ENCODE results near the gene UGT8. TPM values are rescaled to one million over a fixed set of nuclear protein-coding genes. Genes with fewer than 3 reads are reported as not detected.
"Not testable (repeated sequence)": the region's sequence is repeated elsewhere in the genome, so short reads cannot be mapped to it uniquely, and the experiment has no call there.

The UGT8 gene
- total RNA-seq, 5 donors from 2014 or later (not counting 1 experiment from before 2014, with no cell fraction given), result 0.15 to 0.66 (median 0.47) TPM

DNA sequence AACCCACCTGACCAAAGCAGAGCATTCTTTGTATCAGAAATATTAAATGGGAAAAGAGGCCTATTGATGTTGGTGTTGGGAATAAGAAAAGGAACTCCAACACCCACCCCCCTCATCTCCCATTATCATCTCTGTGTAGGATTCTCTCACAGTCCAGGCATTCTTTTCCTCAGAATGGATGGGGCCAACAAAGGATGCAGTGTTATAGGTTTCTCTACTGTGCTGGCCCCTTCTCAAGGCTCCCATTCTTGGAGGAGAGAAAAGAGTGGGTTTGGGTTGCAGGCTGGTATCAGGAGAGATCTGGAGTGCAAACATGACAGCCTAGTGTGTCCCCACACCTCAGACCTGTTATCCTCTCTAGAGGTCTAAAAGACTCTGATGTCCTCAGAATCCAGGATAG is 59.6 kb downstream of the UGT8 start:
- no peaks in the 10 kb centered on the region for H3K4me1 ChIP-seq (ENCODE audit: control insufficient read depth in 1 of 2, extremely low read depth in 1 of 2, insufficient read depth in 2 of 2, low read length in 2 of 2)
- no peak overlapping the region for H3K4me3 ChIP-seq (ENCODE audit: control insufficient read depth in 1 of 2, extremely low read depth in 1 of 2, low read length in 1 of 2)
- Mint-ChIP-seq H3K4me1 (no peaks in the 10 kb centered on the region), H3K9me3 (no peaks in the 10 kb centered on the region), H3K4me3 (no peak overlapping the region), H3K36me3 (no peaks in the 10 kb centered on the region), H3K27me3 (peaks cover 7 to 14% of the 10 kb centered on the region in 2 donors), H3K27ac (no peak overlapping the region)
- DNase-seq, result no peak
- CTCF ChIA-PET, result interaction anchor here in 1 of 2 donors (1.0 kb wide), 1 partner anchor 1265 kb away, joined by 3 read pairs; no protein-coding TSS in a partner anchor
- no peak for ATAC-seq (replicated peaks in 1 of 4)
- no peak overlapping the region for H3K27ac ChIP-seq (ENCODE audit: low read length)
- no peaks in the 10 kb centered on the region for H3K36me3 ChIP-seq (ENCODE audit: control insufficient read depth in 2 of 2, extremely low read depth in 1 of 2, insufficient read depth in 1 of 2, low read length in 1 of 2)
- POLR2A ChIA-PET, result no interaction called here
- H3K27me3 ChIP-seq (replicated peaks in 1 of 2; ENCODE audit: control insufficient read depth in 2 of 2, extremely low read depth in 1 of 2, insufficient read depth in 2 of 2, low read length in 1 of 2), result no peaks in the 10 kb centered on the region
- no peaks in the 10 kb centered on the region for H3K9me3 ChIP-seq

DNA sequence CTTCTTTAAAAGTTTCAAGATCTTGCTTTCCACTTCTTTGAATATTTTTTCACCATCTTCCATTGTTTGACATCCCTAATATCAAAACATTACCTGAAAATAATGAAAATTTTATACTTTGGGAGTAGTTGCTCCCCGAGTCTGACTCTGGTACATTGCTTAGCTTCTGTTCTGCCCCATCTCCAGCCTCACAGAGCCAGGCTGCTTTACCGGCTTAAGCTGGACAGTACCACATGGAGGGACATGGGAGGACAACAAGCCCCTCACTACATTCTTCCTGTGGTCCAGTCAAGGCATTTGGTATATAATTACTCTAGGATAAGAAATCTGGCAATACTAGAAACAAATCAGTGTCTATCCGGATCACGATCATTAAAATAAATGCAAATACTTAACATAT is 60.2 kb downstream of the UGT8 start:
- peaks cover 7 to 14% of the 10 kb centered on the region in 2 donors for H3K27me3 Mint-ChIP-seq
- no CpG with 5 or more reads among the region's 4 CpGs for WGBS (ENCODE audit: insufficient coverage)
- no peak for DNase-seq

DNA sequence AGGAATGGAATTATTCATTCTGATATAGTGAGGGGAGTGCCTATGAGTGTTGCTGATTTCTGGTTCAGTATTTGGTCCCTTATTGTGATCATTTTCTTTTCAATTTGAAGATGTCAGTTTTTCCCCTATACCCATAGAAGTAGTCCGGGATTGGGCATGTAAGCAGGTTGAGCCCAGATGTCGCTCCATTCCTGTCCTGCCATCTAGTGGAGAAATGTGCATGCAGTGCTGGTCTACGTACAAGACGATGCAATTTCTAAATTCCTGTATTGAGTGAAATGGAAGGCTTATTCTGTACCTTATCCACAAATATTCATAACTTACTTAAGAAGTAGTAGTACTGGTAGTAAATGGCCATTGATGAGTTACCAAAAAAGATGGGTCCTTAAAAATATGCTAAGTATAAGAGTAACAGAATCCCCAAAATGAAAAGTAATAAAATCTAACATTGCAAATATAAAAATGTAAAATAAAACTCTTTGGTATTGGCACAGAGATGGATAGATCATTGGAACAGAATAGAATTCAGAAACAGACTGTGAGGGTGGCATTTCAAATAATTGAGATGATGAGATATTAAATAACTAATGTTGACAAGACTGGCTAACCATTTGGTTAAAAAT is 60.9 kb downstream of the UGT8 start:
- ATAC-seq (replicated peaks in 1 of 4), result peak in 1 of 4 experiments; percentile 44
- CTCF ChIA-PET, result interaction anchor here (1.0 to 1.1 kb wide), 3 partner anchors 9 to 1266 kb away, joined by 3 to 5 read pairs (median 3); no protein-coding TSS in a partner anchor
- no CpG with 5 or more reads among the region's 4 CpGs for WGBS (ENCODE audit: insufficient coverage)
- Histone ChIP-seq H3K9me3 (no peaks in the 10 kb centered on the region), H3K27ac (ENCODE audit: low read length) (no peak overlapping the region), H3K4me3 (ENCODE audit: control insufficient read depth in 1 of 2, extremely low read depth in 1 of 2, low read length in 1 of 2) (no peak overlapping the region), H3K36me3 (ENCODE audit: control insufficient read depth in 2 of 2, extremely low read depth in 1 of 2, insufficient read depth in 1 of 2, low read length in 1 of 2) (no peaks in the 10 kb centered on the region), H3K27me3 (replicated peaks in 1 of 2; ENCODE audit: control insufficient read depth in 2 of 2, extremely low read depth in 1 of 2, insufficient read depth in 2 of 2, low read length in 1 of 2) (no peaks in the 10 kb centered on the region), H3K4me1 (ENCODE audit: control insufficient read depth in 1 of 2, extremely low read depth in 1 of 2, insufficient read depth in 2 of 2, low read length in 2 of 2) (no peaks in the 10 kb centered on the region)
- Mint-ChIP-seq H3K27me3 (peaks cover 7 to 14% of the 10 kb centered on the region in 2 donors), H3K4me3 (no peak overlapping the region), H3K27ac (no peak overlapping the region), H3K36me3 (no peaks in the 10 kb centered on the region), H3K9me3 (no peaks in the 10 kb centered on the region), H3K4me1 (no peaks in the 10 kb centered on the region)
- peak in 13 of 35 experiments; percentile 1 to 52 (median 3) for DNase-seq
- POLR2A ChIA-PET, result no interaction called here

More for the DNA sequence above, 60.2 kb downstream of the UGT8 start:
- Histone ChIP-seq H3K27ac (ENCODE audit: low read length) (no peak overlapping the region), H3K27me3 (replicated peaks in 1 of 2; ENCODE audit: control insufficient read depth in 2 of 2, extremely low read depth in 1 of 2, insufficient read depth in 2 of 2, low read length in 1 of 2) (no peaks in the 10 kb centered on the region), H3K9me3 (no peaks in the 10 kb centered on the region), H3K4me3 (ENCODE audit: control insufficient read depth in 1 of 2, extremely low read depth in 1 of 2, low read length in 1 of 2) (no peak overlapping the region), H3K4me1 (ENCODE audit: control insufficient read depth in 1 of 2, extremely low read depth in 1 of 2, insufficient read depth in 2 of 2, low read length in 2 of 2) (no peaks in the 10 kb centered on the region), H3K36me3 (ENCODE audit: control insufficient read depth in 2 of 2, extremely low read depth in 1 of 2, insufficient read depth in 1 of 2, low read length in 1 of 2) (no peaks in the 10 kb centered on the region)
- ChIA-PET POLR2A (no interaction called here), CTCF (interaction anchor here (0.6 to 1.1 kb wide), 4 partner anchors 10 to 1265 kb away, joined by 3 to 5 read pairs (median 3); no protein-coding TSS in a partner anchor)
- no peak overlapping the region for H3K27ac Mint-ChIP-seq
- H3K9me3 Mint-ChIP-seq, result no peaks in the 10 kb centered on the region
- H3K36me3 Mint-ChIP-seq, result no peaks in the 10 kb centered on the region
- H3K4me1 Mint-ChIP-seq, result no peaks in the 10 kb centered on the region
- ATAC-seq (replicated peaks in 1 of 4), result no peak
- no peak overlapping the region for H3K4me3 Mint-ChIP-seq

DNA sequence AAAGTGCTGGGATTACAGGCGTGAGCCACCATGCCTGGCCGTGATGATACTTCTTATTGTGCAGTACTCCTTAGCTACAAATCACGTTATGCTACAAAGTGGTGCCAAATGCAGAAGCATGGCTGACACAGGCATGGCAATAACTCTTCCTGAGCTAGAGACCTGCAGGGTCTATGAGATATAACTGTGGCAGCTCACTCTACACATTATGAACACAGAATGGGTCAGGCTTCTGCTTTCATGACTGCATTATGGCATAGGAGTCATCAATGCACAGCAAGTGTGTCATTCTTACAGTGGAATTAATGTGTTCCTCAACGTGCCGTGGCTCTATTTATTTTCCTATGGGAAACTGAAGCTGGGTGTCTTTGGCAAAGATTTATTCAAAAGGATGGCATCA is 64.5 kb downstream of the UGT8 start:
- Mint-ChIP-seq H3K27me3 (peaks cover 11 to 17% of the 10 kb centered on the region in 2 donors), H3K36me3 (no peaks in the 10 kb centered on the region), H3K27ac (no peak overlapping the region), H3K4me1 (no peaks in the 10 kb centered on the region), H3K9me3 (no peaks in the 10 kb centered on the region), H3K4me3 (no peak overlapping the region)
- Histone ChIP-seq H3K4me1 (ENCODE audit: control insufficient read depth in 1 of 2, extremely low read depth in 1 of 2, insufficient read depth in 2 of 2, low read length in 2 of 2) (no peaks in the 10 kb centered on the region), H3K9me3 (no peaks in the 10 kb centered on the region), H3K27ac (ENCODE audit: low read length) (no peak overlapping the region), H3K27me3 (replicated peaks in 1 of 2; ENCODE audit: control insufficient read depth in 2 of 2, extremely low read depth in 1 of 2, insufficient read depth in 2 of 2, low read length in 1 of 2) (no peaks in the 10 kb centered on the region), H3K36me3 (ENCODE audit: control insufficient read depth in 2 of 2, extremely low read depth in 1 of 2, insufficient read depth in 1 of 2, low read length in 1 of 2) (no peaks in the 10 kb centered on the region), H3K4me3 (ENCODE audit: control insufficient read depth in 1 of 2, extremely low read depth in 1 of 2, low read length in 1 of 2) (no peak overlapping the region)
- POLR2A ChIA-PET, result interaction anchor here in 1 of 2 donors (0.7 kb wide), 1 partner anchor 49 kb away, joined by 11 read pairs; no protein-coding TSS in a partner anchor
- DNase-seq, result no peak
- ATAC-seq (replicated peaks in 1 of 4), result no peak
- WGBS (ENCODE audit: insufficient coverage), result 93% methylated on average over 3 of the region's 5 CpGs
- CTCF ChIA-PET, result no interaction called here

DNA sequence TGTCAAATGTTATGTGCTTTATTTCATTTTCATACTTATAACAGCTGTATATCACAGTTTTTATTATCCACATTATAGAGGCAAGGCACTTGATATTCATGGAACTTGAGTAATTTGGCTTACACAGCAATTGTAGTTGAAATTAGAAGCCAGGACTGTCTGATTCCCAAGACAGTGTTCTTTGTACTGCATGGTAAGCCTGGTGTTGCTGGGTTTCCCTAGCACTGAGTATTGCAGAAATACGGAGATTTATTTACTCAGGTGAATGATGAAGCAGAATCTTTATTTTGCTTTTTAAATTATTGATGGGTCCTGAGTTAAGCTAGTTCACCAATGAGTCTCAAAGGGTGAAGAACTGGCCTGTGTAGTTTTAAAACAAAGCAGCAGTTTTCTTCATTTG is 70.0 kb downstream of the UGT8 start:
- Histone ChIP-seq H3K4me1 (ENCODE audit: control insufficient read depth in 1 of 2, extremely low read depth in 1 of 2, insufficient read depth in 2 of 2, low read length in 2 of 2) (no peaks in the 10 kb centered on the region), H3K36me3 (ENCODE audit: control insufficient read depth in 2 of 2, extremely low read depth in 1 of 2, insufficient read depth in 1 of 2, low read length in 1 of 2) (no peaks in the 10 kb centered on the region), H3K4me3 (ENCODE audit: control insufficient read depth in 1 of 2, extremely low read depth in 1 of 2, low read length in 1 of 2) (no peak overlapping the region), H3K9me3 (no peaks in the 10 kb centered on the region), H3K27ac (ENCODE audit: low read length) (no peak overlapping the region), H3K27me3 (replicated peaks in 1 of 2; ENCODE audit: control insufficient read depth in 2 of 2, extremely low read depth in 1 of 2, insufficient read depth in 2 of 2, low read length in 1 of 2) (no peaks in the 10 kb centered on the region)
- 80% methylated on average over 1 of the region's 1 CpG for WGBS (ENCODE audit: insufficient coverage)
- Mint-ChIP-seq H3K4me1 (no peaks in the 10 kb centered on the region), H3K36me3 (no peaks in the 10 kb centered on the region), H3K27me3 (peaks cover 10 to 11% of the 10 kb centered on the region in 2 donors), H3K4me3 (no peak overlapping the region), H3K27ac (no peak overlapping the region), H3K9me3 (no peaks in the 10 kb centered on the region)
- ChIA-PET POLR2A (no interaction called here), CTCF (interaction anchor here in 1 of 2 donors (1.9 kb wide), 1 partner anchor 9 kb away, joined by 5 read pairs; no protein-coding TSS in a partner anchor)
- ATAC-seq (replicated peaks in 1 of 4) (no peak), DNase-seq (no peak)

DNA sequence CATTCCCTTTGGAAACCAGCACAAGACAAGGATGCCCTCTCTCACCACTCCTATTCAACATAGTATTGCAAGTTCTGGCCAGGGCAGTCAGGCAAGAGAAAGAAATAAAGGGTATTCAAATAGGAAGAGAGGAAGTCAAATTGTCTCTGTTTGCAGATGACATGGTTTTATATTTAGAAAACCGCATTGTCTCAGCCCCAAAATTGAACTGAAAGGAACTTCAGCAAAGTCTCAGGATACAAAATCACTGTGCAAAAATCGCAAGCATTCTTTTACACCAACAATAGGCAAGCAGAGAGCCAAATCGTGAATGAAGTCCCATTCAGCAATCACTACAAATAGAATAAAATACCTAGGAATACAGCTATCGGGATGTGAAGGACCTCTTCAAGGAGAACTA is 72.1 kb downstream of the UGT8 start:
- H3K9me3 Mint-ChIP-seq; H3K27ac ChIP-seq (ENCODE audit: low read length); ATAC-seq (replicated peaks in 1 of 4); POLR2A ChIA-PET; CTCF ChIA-PET; DNase-seq; H3K27me3 ChIP-seq (replicated peaks in 1 of 2; ENCODE audit: control insufficient read depth in 2 of 2, extremely low read depth in 1 of 2, insufficient read depth in 2 of 2, low read length in 1 of 2); H3K4me1 Mint-ChIP-seq; H3K4me3 ChIP-seq (ENCODE audit: control insufficient read depth in 1 of 2, extremely low read depth in 1 of 2, low read length in 1 of 2); H3K4me1 ChIP-seq (ENCODE audit: control insufficient read depth in 1 of 2, extremely low read depth in 1 of 2, insufficient read depth in 2 of 2, low read length in 2 of 2); H3K27ac Mint-ChIP-seq; H3K36me3 Mint-ChIP-seq; H3K4me3 Mint-ChIP-seq; H3K36me3 ChIP-seq (ENCODE audit: control insufficient read depth in 2 of 2, extremely low read depth in 1 of 2, insufficient read depth in 1 of 2, low read length in 1 of 2); H3K9me3 ChIP-seq: not testable (repeated sequence)
- 100% methylated on average over 1 of the region's 4 CpGs for WGBS (ENCODE audit: insufficient coverage)
- peaks cover 10 to 11% of the 10 kb centered on the region in 2 donors for H3K27me3 Mint-ChIP-seq
